H1 (cell line): ENCODE data around the gene KCTD16. TPM values are rescaled to one million over a fixed set of nuclear protein-coding genes. Genes with fewer than 3 reads are reported as not detected.

Source experiments
- CTCF ChIA-PET: fragments of 300-600 bp; sonication (Branson Sonifier 250); formaldehyde crosslinking; loops from one replicate; lab custom pipeline; 2021; ENCODE audit not compliant: partially characterized antibody; lab: Charles Lee
- POLR2A ChIA-PET: fragments of 300-600 bp; sonication (Branson Sonifier 250); formaldehyde crosslinking; loops from one replicate; lab custom pipeline; 2021; ENCODE audit warnings: inconsistent platforms; ENCODE audit not compliant: partially characterized antibody; lab: Charles Lee
- DNase-seq, 2 experiments: peaks; one replicate each; pipeline versions ENCODE4 v3.0.0 to v3.0.0-alpha.2; 2010 to 2022; ENCODE audit warnings: low spot score in 2 of 2, low read depth in 1 of 2, mixed read lengths in 1 of 2
- FAIRE-seq: peaks from 2 replicates; lab custom pipeline; 2011; peaks lifted over from hg19 to GRCh38; lab: Jason Lieb, UNC
- H2AFZ ChIP-seq: 2 replicates; pipeline ENCODE4 v1.8.1; 2012; ENCODE audit warnings: low read length, inconsistent platforms
- H2AK5ac ChIP-seq: 2 replicates; pipeline ENCODE4 v1.6.1; 2013; ENCODE audit warnings: low read depth, low read length
- H2BK120ac ChIP-seq: replicated peaks from 2 replicates; pipeline ENCODE3; 2013; ENCODE audit warnings: low read depth, low read length, inconsistent platforms
- H2BK12ac ChIP-seq: 2 replicates; pipeline ENCODE4 v1.6.1; 2013; ENCODE audit warnings: low read depth, low read length
- H2BK15ac ChIP-seq: 2 replicates; pipeline ENCODE4 v1.6.1; 2013; ENCODE audit warnings: low read length
- H2BK20ac ChIP-seq: 2 replicates; pipeline ENCODE4 v1.6.1; 2013; ENCODE audit warnings: low read length
- H2BK5ac ChIP-seq: 2 replicates; pipeline ENCODE4 v1.6.1; 2013; ENCODE audit warnings: low read depth, low read length
- H3K14ac ChIP-seq: 2 replicates; pipeline ENCODE4 v1.6.1; 2013; ENCODE audit warnings: inconsistent platforms; ENCODE audit not compliant: insufficient read length
- H3K18ac ChIP-seq: 2 replicates; pipeline ENCODE4 v1.6.1; 2013; ENCODE audit warnings: low read length; ENCODE audit errors: extremely low read depth
- H3K23ac ChIP-seq: 2 replicates; pipeline ENCODE4 v1.6.1; 2013; ENCODE audit warnings: inconsistent platforms; ENCODE audit not compliant: insufficient read length
- H3K23me2 ChIP-seq: 2 replicates; pipeline ENCODE4 v1.6.1; 2013; ENCODE audit warnings: low read depth, low read length
- H3K27ac ChIP-seq: 2 replicates; pipeline ENCODE4 v1.6.1; 2011; ENCODE audit warnings: low read depth, low read length, inconsistent platforms
- H3K27me3 ChIP-seq, 4 experiments: replicated peaks in 1 of 4; 1 replicate in 1 of 4; 2 replicates in 3 of 4; pipeline versions ENCODE4 v1.6.1 to v1.8.1; 2011 to 2013; ENCODE audit warnings: low read length in 3 of 4, mild to moderate bottlenecking in 3 of 4, inconsistent platforms in 2 of 4, mixed read lengths in 2 of 4, moderate library complexity in 1 of 4; ENCODE audit not compliant: control insufficient read depth in 3 of 4, insufficient read depth in 3 of 4; ENCODE audit errors: extremely low read depth in 1 of 4
- H3K36me3 ChIP-seq, 4 experiments: 2 replicates each; pipeline versions ENCODE4 v1.6.1 to v1.8.1; 2011 to 2013; ENCODE audit warnings: mild to moderate bottlenecking in 4 of 4, low read length in 3 of 4, moderate library complexity in 2 of 4, control low read depth in 1 of 4, inconsistent platforms in 1 of 4; ENCODE audit not compliant: insufficient read depth in 4 of 4, control insufficient read depth in 2 of 4
- H3K4ac ChIP-seq: replicated peaks from 2 replicates; pipeline ENCODE3; 2013; ENCODE audit warnings: low read length, low read depth, mixed read lengths, inconsistent platforms; ENCODE audit not compliant: insufficient read length
- H3K4me1 ChIP-seq, 4 experiments: replicated peaks in 1 of 4; 1 replicate in 1 of 4; 2 replicates in 3 of 4; pipeline versions ENCODE4 v1.6.1 to v1.8.1; 2011 to 2013; ENCODE audit warnings: low read length in 3 of 4, inconsistent platforms in 2 of 4, mixed read lengths in 1 of 4; ENCODE audit not compliant: insufficient read depth in 4 of 4, control insufficient read depth in 3 of 4
- H3K4me2 ChIP-seq, 2 experiments: 2 replicates each; pipeline versions ENCODE4 v1.6.1 to v1.8.1; 2011 to 2013; ENCODE audit warnings: low read depth in 2 of 2, low read length in 2 of 2, control low read depth in 1 of 2, inconsistent platforms in 1 of 2, mild to moderate bottlenecking in 1 of 2; ENCODE audit not compliant: insufficient read depth in 1 of 2
- H3K4me3 ChIP-seq, 4 experiments: fragments of 200-600, 300-600 bp in 1 of 4; sonication (generic), shearing (Covaris generic), sonication (Bioruptor Twin) in 1 of 4; 2 replicates each; pipeline versions ENCODE4 v1.5.1 to v1.8.1; 2011 to 2016; ENCODE audit warnings: low read length in 4 of 4, low read depth in 3 of 4, control low read depth in 2 of 4, inconsistent platforms in 2 of 4, mild to moderate bottlenecking in 2 of 4, mixed read lengths in 1 of 4, moderate library complexity in 1 of 4; ENCODE audit not compliant: insufficient read depth in 2 of 4; ENCODE audit errors: extremely low read depth in 1 of 4
- H3K56ac ChIP-seq: replicated peaks from 2 replicates; pipeline ENCODE3; 2013; ENCODE audit warnings: low read depth, mild to moderate bottlenecking, mixed read lengths, low read length, inconsistent platforms; ENCODE audit not compliant: insufficient read length
- H3K79me1 ChIP-seq: 2 replicates; pipeline ENCODE4 v1.6.1; 2013; ENCODE audit warnings: low read depth, low read length, control low read depth
- H3K79me2 ChIP-seq, 2 experiments: 2 replicates each; pipeline versions ENCODE4 v1.6.1 to v1.8.1; 2012 to 2013; ENCODE audit warnings: low read length in 2 of 2, mild to moderate bottlenecking in 2 of 2, inconsistent platforms in 1 of 2; ENCODE audit not compliant: insufficient read depth in 2 of 2, control insufficient read depth in 1 of 2
- H3K9ac ChIP-seq, 4 experiments: replicated peaks in 1 of 4; 1 replicate in 1 of 4; 2 replicates in 3 of 4; pipeline versions ENCODE4 v1.6.1 to v1.8.1; 2011 to 2013; ENCODE audit warnings: low read depth in 3 of 4, low read length in 3 of 4, control low read depth in 2 of 4, mild to moderate bottlenecking in 2 of 4, moderate library complexity in 2 of 4, inconsistent platforms in 1 of 4; ENCODE audit errors: extremely low read depth in 1 of 4
- H3K9me3 ChIP-seq, 2 experiments: 2 replicates each; pipeline versions ENCODE4 v1.6.1 to v1.8.1; 2012 to 2013; ENCODE audit warnings: mild to moderate bottlenecking in 2 of 2, moderate library complexity in 2 of 2, control low read depth in 1 of 2, inconsistent platforms in 1 of 2, low read depth in 1 of 2, low read length in 1 of 2, mixed read lengths in 1 of 2; ENCODE audit not compliant: insufficient read depth in 2 of 2
- H4K20me1 ChIP-seq, 2 experiments: replicated peaks in 1 of 2; 2 replicates each; pipeline versions ENCODE3 to v1.8.1; 2011 to 2013; ENCODE audit warnings: inconsistent platforms in 2 of 2, low read length in 2 of 2, mild to moderate bottlenecking in 1 of 2; ENCODE audit not compliant: insufficient read depth in 2 of 2, control insufficient read depth in 1 of 2
- H4K5ac ChIP-seq: 2 replicates; pipeline ENCODE4 v1.6.1; 2013; ENCODE audit warnings: low read length, low read depth, mixed read lengths, inconsistent platforms; ENCODE audit not compliant: insufficient read length
- H4K8ac ChIP-seq: 2 replicates; pipeline ENCODE4 v1.8.0; 2013; ENCODE audit warnings: mild to moderate bottlenecking, moderate library complexity, low read length, inconsistent platforms; ENCODE audit not compliant: insufficient read depth; ENCODE audit errors: extremely low read depth
- H4K91ac ChIP-seq: replicated peaks from 2 replicates; pipeline ENCODE3; 2013; ENCODE audit warnings: low read length, mixed read lengths, inconsistent platforms; ENCODE audit not compliant: insufficient read length
- CTCF ChIP-seq, 3 experiments: IDR thresholded peaks; 1 replicate in 2 of 3; 2 replicates in 1 of 3; pipeline versions ENCODE4 v1.5.1 to v1.6.1; 2011; ENCODE audit warnings: low read length in 3 of 3, mild to moderate bottlenecking in 3 of 3, inconsistent platforms in 2 of 3, low read depth in 1 of 3, moderate library complexity in 1 of 3; ENCODE audit not compliant: insufficient read depth in 1 of 3; ENCODE audit errors: control extremely low read depth in 1 of 3
- MAX ChIP-seq: IDR thresholded peaks from 2 replicates; pipeline ENCODE4 v1.6.1; 2012; ENCODE audit warnings: inconsistent platforms
- POU5F1 ChIP-seq: IDR thresholded peaks from 2 replicates; pipeline ENCODE4 v1.6.1; 2011; ENCODE audit warnings: low read depth, mild to moderate bottlenecking, low read length, moderate library complexity
- RAD21 ChIP-seq, 2 experiments: IDR thresholded peaks in 1 of 2; conservative IDR thresholded peaks in 1 of 2; 2 replicates each; pipeline ENCODE4 v1.6.1; 2011; ENCODE audit warnings: low read depth in 2 of 2, low read length in 2 of 2, improper control_type of control experiment in 1 of 2, inconsistent platforms in 1 of 2, mild to moderate bottlenecking in 1 of 2, moderate library complexity in 1 of 2
- WGBS, 2 experiments: shearing (Covaris generic) in 1 of 2; methylation state at CpG; one replicate each; pipeline versions ENCODE4 v1.1.6 to v1.1.7; 2013 to 2015; ENCODE audit warnings: low lambda C conversion rate in 2 of 2, mixed read lengths in 2 of 2, inconsistent platforms in 1 of 2, low coverage in 1 of 2, missing lambda C conversion rate in 1 of 2; ENCODE audit not compliant: insufficient replicate concordance in 2 of 2, insufficient coverage in 1 of 2, insufficient read length in 1 of 2; ENCODE audit errors: extremely low coverage in 1 of 2, missing lambda C conversion rate in 1 of 2; 5-methylcytosine and 5-hydroxymethylcytosine counted together
- polyA plus RNA-seq, 7 experiments: library from polyadenylated mRNA; depleted of rRNA in 3 of 7; stranded (reverse) in 5 of 7; unstranded in 2 of 7; fragments of >200 nt in 5 of 7; fragments of 200-250 nt in 2 of 7; gene quantifications; 1 replicate in 5 of 7; 2 replicates in 1 of 7; 4 replicates in 1 of 7; pipeline versions ENCODE4 v1.2.1 to v1.2.3, GENCODE V29; 2011 to 2013; ENCODE audit warnings: missing spikeins in 2 of 7, mixed read lengths in 2 of 7
- total RNA-seq: library from RNA; stranded (reverse); fragmentation: NEBNext Ultra II Directional; extraction: Animal tissue kit (Norgen Biotek cat#: 25700); gene quantifications from 2 replicates; pipeline ENCODE4 v1.2.1, GENCODE V29; 2021

KCTD16 gene
- total and polyA plus RNA-seq, 2 of the 8 experiments (the other 6 are each of a cell fraction or from before 2014, with no cell fraction given) = 0.03 to 0.24 TPM

GRCh38 chr5:144467792-144468191, 297.1 kb downstream of the KCTD16 start:
- Histone ChIP-seq H2BK15ac (no peak overlapping the region), H3K79me1 (no peaks in the 10 kb centered on the region), H2BK20ac (peak overlapping the region; percentile 3; the same call in 1 of the 2 replicates), H2BK120ac (no peak overlapping the region), H3K23ac (no peak overlapping the region), H2BK5ac (no peak overlapping the region), H3K27me3 (no peaks in the 10 kb centered on the region), H3K4me3 (no peak overlapping the region), H4K8ac (peak overlapping the region; percentile 81; the same call in 1 of the 2 replicates), H3K23me2 (no peaks in the 10 kb centered on the region), H2AFZ (peak overlapping the region; percentile 99), H3K27ac (no peak overlapping the region), H3K4me1 (peaks cover 0 to 3% (median 0%) of the 10 kb centered on the region in 4 experiments; a peak in 1 of 7 replicates), H3K9me3 (no peaks in the 10 kb centered on the region), H4K91ac (no peak overlapping the region), H4K5ac (no peak overlapping the region), H2AK5ac (no peak overlapping the region), H3K56ac (no peak overlapping the region), H3K4me2 (peak overlapping the region in 1 of 2 experiments; percentile 1; a peak in 2 of 4 replicates), H3K4ac (no peak overlapping the region), H2BK12ac (peak overlapping the region; percentile 86; the same call in 1 of the 2 replicates), H3K79me2 (no peaks in the 10 kb centered on the region), H3K14ac (no peak overlapping the region), H3K9ac (no peak overlapping the region), H3K18ac (peak overlapping the region; percentile 54; the same call in 1 of the 2 replicates), H4K20me1 (no peaks in the 10 kb centered on the region), H3K36me3 (no peaks in the 10 kb centered on the region)
- ChIA-PET CTCF (interaction anchor here (0.6 to 3.0 kb wide), 21 partner anchors 11 to 1214 kb away, joined by 3 to 19 read pairs (median 3); no protein-coding TSS in a partner anchor), POLR2A (no interaction called here)
- DNase-seq (peak in 1 of 2 experiments; percentile 56), FAIRE-seq (peak; percentile 98)
- WGBS, 2 experiments = 18% methylated on average over 2 of the region's 2 CpGs; no CpG with 5 or more reads in 1 of the 2 experiments
- TF ChIP-seq RAD21 (IDR thresholded peaks at IDR 0.05 in 1 of 2, conservative IDR thresholded peaks at IDR 0.05 in 1 of 2; ENCODE audit: low read depth in 2 of 2, low read length in 2 of 2) = peak; percentile 69 to 79
- TF ChIP-seq MAX = peak; percentile 22; the same call in 1 of the 2 replicates
- peak in 2 of 3 experiments; percentile 61 to 79; a peak in 3 of 4 replicates for TF ChIP-seq CTCF (IDR thresholded peaks at IDR 0.05; ENCODE audit: control extremely low read depth in 1 of 3, insufficient read depth in 1 of 3, low read depth in 1 of 3, low read length in 3 of 3)
- no peak for TF ChIP-seq POU5F1
